ENCODE measurements around the gene CYP2R1. TPM values are rescaled to one million over a fixed set of nuclear protein-coding genes. Genes with fewer than 3 reads are reported as not detected.

Gene CYP2R1
- total and polyA plus RNA-seq, 2 of the 13 experiments (the other 11 are each of a cell fraction or from before 2014, with no cell fraction given), result 0.59 to 0.60 TPM

GRCh38 chr11:14861680-14862079 is 30.4 kb downstream of the CYP2R1 start (continued):
- TF ChIP-seq ZBTB25 (CRISPR knock-in tag; IDR thresholded peaks at IDR 0.05), result no peak
- peak; percentile 38; the same call in 1 of the 2 replicates for TF ChIP-seq KAT8 (CRISPR knock-in tag; IDR thresholded peaks at IDR 0.05)
- no peak for TF ChIP-seq RBM39 (IDR thresholded peaks at IDR 0.05; ENCODE audit: low read depth, low read length, poor library complexity, severe bottlenecking)
- TF ChIP-seq FOXP1 (IDR thresholded peaks at IDR 0.05), result no peak
- peak; percentile 79 for TF ChIP-seq FOXP1 (CRISPR knock-in tag; IDR thresholded peaks at IDR 0.05)
- TF ChIP-seq FOXO1 (CRISPR knock-in tag; IDR thresholded peaks at IDR 0.05), result peak; percentile 43; the same call in 1 of the 2 replicates
- no peak for TF ChIP-seq ZNF782 (CRISPR knock-in tag; IDR thresholded peaks at IDR 0.05; ENCODE audit: borderline replicate concordance)
- no peak for TF ChIP-seq TOPORS (CRISPR knock-in tag; IDR thresholded peaks at IDR 0.05)
- no peak for TF ChIP-seq NFE2L2 (IDR thresholded peaks at IDR 0.05; ENCODE audit: low read length)
- peak; percentile 51 for TF ChIP-seq TCF7 (IDR thresholded peaks at IDR 0.05; ENCODE audit: low read depth)
- peak; percentile 70 for TF ChIP-seq NFIC (IDR thresholded peaks at IDR 0.05; ENCODE audit: low read length)
- no peak for TF ChIP-seq ZNF10 (CRISPR knock-in tag; IDR thresholded peaks at IDR 0.05; ENCODE audit: borderline replicate concordance, low read depth)
- TF ChIP-seq ZFYVE20 (CRISPR knock-in tag; IDR thresholded peaks at IDR 0.05; ENCODE audit: borderline replicate concordance, low read depth), result no peak
- TF ChIP-seq SIX4 (CRISPR knock-in tag; IDR thresholded peaks at IDR 0.05), result no peak
- TF ChIP-seq RARA (CRISPR knock-in tag; IDR thresholded peaks at IDR 0.05), result peak; percentile 72
- no peak for TF ChIP-seq ATF1 (CRISPR knock-in tag; IDR thresholded peaks at IDR 0.05)
- TF ChIP-seq PHF8 (CRISPR knock-in tag; IDR thresholded peaks at IDR 0.05), result no peak
- no peak for TF ChIP-seq NFRKB (IDR thresholded peaks at IDR 0.05)
- no peak for TF ChIP-seq HMG20B (CRISPR knock-in tag; conservative IDR thresholded peaks at IDR 0.05)
- TF ChIP-seq ZNF275 (CRISPR knock-in tag; IDR thresholded peaks at IDR 0.05; ENCODE audit: borderline replicate concordance), result no peak
- TF ChIP-seq GATAD2A (CRISPR knock-in tag; IDR thresholded peaks at IDR 0.05), result peak; percentile 61
- peak; percentile 21; the same call in 1 of the 2 replicates for TF ChIP-seq PAXIP1 (CRISPR knock-in tag; conservative IDR thresholded peaks at IDR 0.05)
- peak; percentile 48; the same call in 1 of the 2 replicates for TF ChIP-seq ZNF292 (CRISPR knock-in tag; IDR thresholded peaks at IDR 0.05; ENCODE audit: borderline replicate concordance, low read depth)
- no peak for TF ChIP-seq HOXA7 (CRISPR knock-in tag; IDR thresholded peaks at IDR 0.05)
- 0 out of 2 replicates have a peak, but pooled peaks have one; percentile 25 for TF ChIP-seq FOXP4 (CRISPR knock-in tag; IDR thresholded peaks at IDR 0.05)
- no peak for TF ChIP-seq EEA1 (CRISPR knock-in tag; IDR thresholded peaks at IDR 0.05; ENCODE audit: borderline replicate concordance)
- no peak for TF ChIP-seq ZNF446 (CRISPR knock-in tag; IDR thresholded peaks at IDR 0.05)

All from HepG2 (cell line).